Measurements from ENCODE around the gene AHSG. TPM values are rescaled to one million over a fixed set of nuclear protein-coding genes. Genes with fewer than 3 reads are reported as not detected.

Gene AHSG
- total RNA-seq, 1 experiment from 2014 or later = not detected

- no peak for DNase-seq
- Histone ChIP-seq H3K4me3 (no peak overlapping the region), H3K36me3 (peaks cover 22% of the 10 kb centered on the region)
These were observed 24.2 kb upstream of the AHSG start for GRCh38 chr3:186588632-186589031.

GRCh38 chr3:186589121-186589520 lies 23.7 kb upstream of the AHSG start:
- Histone ChIP-seq H3K36me3 (peaks cover 17% of the 10 kb centered on the region), H3K27me3 (no peaks in the 10 kb centered on the region), H3K9me3 (no peaks in the 10 kb centered on the region), H3K4me3 (no peak overlapping the region)
- no peak for DNase-seq

More at GRCh38 chr3:186588632-186589031, 24.2 kb upstream of the AHSG start:
- Histone ChIP-seq H3K9me3 (no peaks in the 10 kb centered on the region), H3K27me3 (no peaks in the 10 kb centered on the region)

GRCh38 chr3:186589856-186590579 lies 22.8 kb upstream of the AHSG start:
- DNase-seq = peak; percentile 21
- H3K9me3 ChIP-seq = no peaks in the 10 kb centered on the region
- no peak overlapping the region for H3K4me3 ChIP-seq
- H3K36me3 ChIP-seq = peaks cover 8% of the 10 kb centered on the region
- H3K27me3 ChIP-seq = no peaks in the 10 kb centered on the region

- peaks cover 3% of the 10 kb centered on the region; the same call in 1 of the 2 replicates for H3K36me3 ChIP-seq
- no peaks in the 10 kb centered on the region for H3K9me3 ChIP-seq
- DNase-seq = no peak
- H3K4me3 ChIP-seq = no peak overlapping the region
- H3K27me3 ChIP-seq = no peaks in the 10 kb centered on the region
These were observed 22.1 kb upstream of the AHSG start for GRCh38 chr3:186590580-186591295.

GRCh38 chr3:186592682-186593081 lies 20.2 kb upstream of the AHSG start:
- H3K9me3 ChIP-seq = no peaks in the 10 kb centered on the region
- H3K27me3 ChIP-seq = no peaks in the 10 kb centered on the region
- H3K36me3 ChIP-seq = no peaks in the 10 kb centered on the region
- no peak for DNase-seq
- H3K4me3 ChIP-seq = no peak overlapping the region

- Histone ChIP-seq H3K36me3 (no peaks in the 10 kb centered on the region), H3K27me3 (no peaks in the 10 kb centered on the region), H3K4me3 (no peak overlapping the region), H3K9me3 (no peaks in the 10 kb centered on the region)
- no peak for DNase-seq
These were observed 19.0 kb upstream of the AHSG start for GRCh38 chr3:186593862-186594261.

- Histone ChIP-seq H3K36me3 (no peaks in the 10 kb centered on the region), H3K4me3 (no peak overlapping the region), H3K9me3 (no peaks in the 10 kb centered on the region), H3K27me3 (no peaks in the 10 kb centered on the region)
- no peak for DNase-seq
These were observed 18.2 kb upstream of the AHSG start for GRCh38 chr3:186594591-186595113.

GRCh38 chr3:186596568-186597287 lies 16.1 kb upstream of the AHSG start:
- no peak for DNase-seq

GRCh38 chr3:186598108-186598784 lies 14.6 kb upstream of the AHSG start:
- H3K4me3 ChIP-seq = no peak overlapping the region
- DNase-seq = peak; percentile 92
- H3K27me3 ChIP-seq = no peaks in the 10 kb centered on the region; the same call in 1 of the 2 replicates
- H3K9me3 ChIP-seq = no peaks in the 10 kb centered on the region
- H3K36me3 ChIP-seq = no peaks in the 10 kb centered on the region

More at GRCh38 chr3:186596568-186597287, 16.1 kb upstream of the AHSG start:
- Histone ChIP-seq H3K4me3 (no peak overlapping the region), H3K36me3 (no peaks in the 10 kb centered on the region), H3K9me3 (no peaks in the 10 kb centered on the region), H3K27me3 (no peaks in the 10 kb centered on the region)

GRCh38 chr3:186598794-186599141 lies 14.1 kb upstream of the AHSG start:
- Histone ChIP-seq H3K4me3 (no peak overlapping the region), H3K9me3 (no peaks in the 10 kb centered on the region), H3K27me3 (no peaks in the 10 kb centered on the region; the same call in 1 of the 2 replicates), H3K36me3 (no peaks in the 10 kb centered on the region)
- no peak for DNase-seq

GRCh38 chr3:186599142-186599784 lies 13.6 kb upstream of the AHSG start:
- DNase-seq = no peak
- H3K27me3 ChIP-seq = no peaks in the 10 kb centered on the region; the same call in 1 of the 2 replicates
- no peaks in the 10 kb centered on the region for H3K9me3 ChIP-seq
- no peak overlapping the region for H3K4me3 ChIP-seq
- no peaks in the 10 kb centered on the region for H3K36me3 ChIP-seq

GRCh38 chr3:186599785-186600166 lies 13.1 kb upstream of the AHSG start:
- Histone ChIP-seq H3K9me3 (no peaks in the 10 kb centered on the region), H3K4me3 (no peak overlapping the region), H3K36me3 (no peaks in the 10 kb centered on the region), H3K27me3 (no peaks in the 10 kb centered on the region; the same call in 1 of the 2 replicates)
- no peak for DNase-seq

GRCh38 chr3:186600896-186601295 lies 12.0 kb upstream of the AHSG start:
- Histone ChIP-seq H3K27me3 (no peaks in the 10 kb centered on the region; the same call in 1 of the 2 replicates), H3K36me3 (no peaks in the 10 kb centered on the region), H3K4me3 (no peak overlapping the region), H3K9me3 (no peaks in the 10 kb centered on the region)
- no peak for DNase-seq

- DNase-seq = no peak
- H3K36me3 ChIP-seq = no peaks in the 10 kb centered on the region
- H3K27me3 ChIP-seq = no peaks in the 10 kb centered on the region; the same call in 1 of the 2 replicates
- H3K9me3 ChIP-seq = no peaks in the 10 kb centered on the region
- H3K4me3 ChIP-seq = no peak overlapping the region
These were observed 9.7 kb upstream of the AHSG start for GRCh38 chr3:186603159-186603558.

GRCh38 chr3:186605078-186605477 lies 7.8 kb upstream of the AHSG start:
- Histone ChIP-seq H3K4me3 (no peak overlapping the region), H3K27me3 (no peaks in the 10 kb centered on the region; the same call in 1 of the 2 replicates), H3K36me3 (no peaks in the 10 kb centered on the region), H3K9me3 (no peaks in the 10 kb centered on the region)
- no peak for DNase-seq

Data from MG63 (cell line).